ENCODE results near the gene SMS.

Gene SMS

DNA sequence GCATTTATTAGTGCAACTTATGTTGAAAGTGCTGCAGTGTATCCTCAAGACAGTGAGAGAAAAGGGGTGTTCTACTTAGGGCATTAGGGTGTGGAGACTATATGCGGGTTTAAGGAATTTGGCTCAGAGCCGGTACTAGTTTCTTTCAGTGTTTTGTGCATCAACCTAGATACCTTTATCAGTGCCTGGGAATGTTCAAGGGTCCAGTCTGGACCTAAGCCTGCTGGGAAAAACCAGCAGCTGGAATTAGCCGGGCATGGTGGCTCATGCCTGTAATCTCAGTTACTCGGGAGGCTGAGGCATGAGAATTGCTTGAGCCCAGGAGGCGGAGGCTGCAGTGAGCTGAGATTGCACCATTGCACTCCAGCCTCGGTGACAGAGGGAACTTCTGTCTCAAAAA lies 99.0 kb downstream of the SMS start:
- no peak for DNase-seq (ENCODE audit: low read depth)

DNA sequence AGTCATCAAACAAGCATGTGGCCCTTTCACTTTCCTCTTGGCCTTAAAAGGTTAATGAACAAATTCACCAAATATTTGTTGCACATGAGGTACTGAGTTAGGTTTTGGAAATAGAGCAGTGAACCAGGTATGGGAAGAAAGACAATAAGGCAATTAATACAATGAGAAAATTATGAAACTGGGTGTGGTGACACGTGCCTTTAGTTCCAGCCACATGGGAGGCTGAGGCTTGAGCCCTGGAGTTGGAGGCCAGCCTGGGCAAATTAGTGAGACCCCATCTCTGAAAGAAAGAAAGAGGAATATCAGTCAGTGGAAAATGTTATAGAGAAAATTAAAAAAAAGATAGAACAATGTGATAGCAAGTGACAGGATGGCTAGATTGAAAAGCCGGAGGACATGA lies 99.7 kb downstream of the SMS start:
- DNase-seq (ENCODE audit: low read depth): no peak

DNA sequence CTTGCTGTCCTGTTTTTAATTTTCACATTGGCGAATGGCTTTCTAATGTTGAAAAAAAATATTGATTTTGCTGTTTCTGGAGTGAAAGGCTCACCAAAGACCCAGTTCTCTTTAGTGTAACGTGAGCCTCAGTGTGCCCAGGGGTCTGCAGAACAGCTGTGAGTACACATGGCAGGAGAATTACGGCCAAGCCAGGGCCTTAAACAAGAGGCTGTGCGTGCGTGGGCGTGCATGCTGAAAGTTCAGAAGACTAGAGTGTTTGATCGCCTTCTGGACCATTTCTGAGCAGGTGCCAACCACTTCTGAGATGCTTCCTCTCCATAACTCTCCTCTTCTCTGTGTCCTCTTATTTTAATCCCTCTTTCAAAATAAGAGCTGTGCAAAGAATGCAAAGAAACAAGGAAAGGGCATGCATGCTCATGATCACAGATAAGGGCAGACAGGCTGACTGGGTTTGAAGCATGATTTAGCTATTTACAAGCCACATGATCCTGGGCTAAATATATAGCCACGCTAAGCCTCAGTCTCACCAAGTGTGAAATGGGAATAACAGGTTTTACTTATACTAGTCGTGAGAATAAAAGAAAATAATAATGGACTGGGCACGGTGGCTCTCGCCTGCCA lies 101.5 kb downstream of the SMS start:
- no peak for DNase-seq (ENCODE audit: low read depth)

DNA sequence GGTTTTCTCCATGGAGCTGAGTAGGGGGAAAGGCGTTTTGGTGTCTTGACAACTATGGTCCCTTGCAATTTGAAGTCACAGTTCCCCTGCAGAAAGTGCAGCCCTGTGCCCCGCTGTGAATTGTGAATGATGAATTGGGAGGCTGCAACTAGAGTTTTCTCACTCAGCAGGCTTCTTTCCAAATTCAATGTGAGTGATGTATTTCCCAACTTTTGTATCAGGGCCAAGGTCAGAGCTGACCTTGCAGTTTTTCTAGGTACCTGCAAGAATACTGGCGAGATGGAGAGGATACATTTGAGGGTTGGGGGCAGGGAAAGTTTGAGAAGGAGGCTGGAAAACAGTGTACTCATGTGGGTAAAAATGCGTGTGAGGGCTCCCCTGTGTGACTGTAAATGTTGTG lies 103.4 kb downstream of the SMS start:
- DNase-seq (ENCODE audit: low read depth): no peak

Data from T follicular helper cell (primary cell).